ENCODE measurements around the gene DST. TPM values are rescaled to one million over a fixed set of nuclear protein-coding genes. Genes with fewer than 3 reads are reported as not detected.

Gene DST
- total RNA-seq, 4 donors from 2014 or later: 410 to 588 (median 521) TPM

- no peak for DNase-seq (ENCODE audit: extremely low spot score)
- Histone ChIP-seq H3K36me3 (no peaks in the 10 kb centered on the region), H3K4me1 (peaks cover 5 to 20% (median 9%) of the 10 kb centered on the region in 4 donors), H3K4me3 (no peak overlapping the region), H3K27me3 (no peaks in the 10 kb centered on the region), H3K27ac (replicated peaks in 1 of 4) (no peak overlapping the region), H3K9me3 (no peaks in the 10 kb centered on the region)
- TF ChIP-seq CTCF (IDR thresholded peaks at IDR 0.05) (no peak), POLR2AphosphoS5 (IDR thresholded peaks at IDR 0.05) (no peak), EP300 (IDR thresholded peaks at IDR 0.05) (no peak), POLR2A (IDR thresholded peaks at IDR 0.05; ENCODE audit: low read depth) (no peak)
- intact Hi-C loops (cut with DNase I): no loop called here
Observed at GRCh38 chr6:56677559-56677958, 34.9 kb upstream of the DST start.

DNA sequence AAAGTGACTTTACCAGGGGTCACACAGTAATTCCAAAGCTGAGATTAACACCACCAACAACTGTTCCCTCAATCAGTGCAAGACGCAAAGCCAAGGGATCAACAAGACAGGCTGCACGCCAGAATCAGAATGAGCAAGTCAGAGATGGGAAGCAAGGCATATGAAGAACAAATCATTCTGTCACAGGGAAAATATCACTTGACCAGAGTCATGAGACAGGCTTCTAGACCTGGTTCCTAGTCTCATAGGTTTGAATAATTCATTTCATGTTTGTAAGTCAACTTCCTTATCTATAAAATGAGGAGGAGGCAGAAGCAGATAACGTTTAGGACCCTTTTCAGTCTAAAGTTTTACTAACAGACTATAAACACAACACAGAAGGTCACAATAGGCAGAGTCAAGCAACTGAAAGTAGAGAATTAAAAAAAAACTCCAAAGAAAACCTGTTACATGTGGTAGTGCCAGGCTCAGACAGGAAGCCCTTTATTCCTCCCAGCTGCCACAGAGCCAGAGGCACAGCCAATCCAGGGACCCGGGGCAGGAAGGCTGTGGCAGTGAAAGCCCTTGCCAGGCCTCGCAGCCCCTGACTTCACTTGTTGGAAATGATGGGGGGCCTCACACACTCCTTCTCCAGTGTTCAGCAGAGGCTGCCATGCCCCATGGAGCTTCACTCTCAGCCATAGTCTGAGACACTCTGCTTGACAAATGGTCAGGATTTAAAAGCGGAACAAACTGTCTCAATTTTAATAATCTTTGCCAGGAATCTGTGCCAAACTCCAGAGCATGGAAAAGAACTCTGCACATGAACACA lies 29.2 kb upstream of the DST start:
- Histone ChIP-seq H3K4me1 (peaks cover 19 to 38% (median 31%) of the 10 kb centered on the region in 4 donors), H3K4me3 (peak overlapping the region in 3 of 4 donors; percentile 7 to 17 (median 12)), H3K27ac (replicated peaks in 1 of 4) (peak overlapping the region; percentile 66 to 75 (median 68)), H3K9me3 (no peaks in the 10 kb centered on the region), H3K36me3 (no peaks in the 10 kb centered on the region), H3K27me3 (no peaks in the 10 kb centered on the region)
- DNase-seq (ENCODE audit: extremely low spot score): no peak
- WGBS: 41% methylated on average over 5 of the region's 6 CpGs
- intact Hi-C loops (cut with DNase I): no loop called here
- TF ChIP-seq POLR2A (IDR thresholded peaks at IDR 0.05; ENCODE audit: low read depth): no peak
- no peak for TF ChIP-seq POLR2AphosphoS5 (IDR thresholded peaks at IDR 0.05)
- no peak for TF ChIP-seq EP300 (IDR thresholded peaks at IDR 0.05)
- no peak for TF ChIP-seq CTCF (IDR thresholded peaks at IDR 0.05)

DNA sequence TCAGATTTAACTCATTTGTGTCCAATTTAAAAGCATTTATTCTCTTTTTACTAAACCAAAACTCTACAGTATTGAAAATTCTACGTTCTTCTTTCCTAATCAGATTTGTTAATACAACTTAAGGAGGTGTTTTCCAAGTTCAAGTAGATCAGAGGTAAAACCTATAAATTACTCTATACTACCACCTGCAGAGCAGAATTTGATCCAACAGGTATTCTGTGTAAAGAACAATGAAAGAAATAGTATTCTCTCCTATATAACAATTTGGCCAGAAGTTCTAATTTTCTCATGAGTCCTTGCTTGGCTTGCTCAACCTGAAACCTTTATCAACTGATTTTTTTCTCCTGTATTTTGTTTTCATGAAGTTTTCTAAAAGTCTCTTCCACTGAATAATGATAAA lies 28.5 kb upstream of the DST start:
- H3K4me1 ChIP-seq: peaks cover 19 to 38% (median 31%) of the 10 kb centered on the region in 4 donors
- no peaks in the 10 kb centered on the region for H3K27me3 ChIP-seq
- no peaks in the 10 kb centered on the region for H3K9me3 ChIP-seq
- no peaks in the 10 kb centered on the region for H3K36me3 ChIP-seq
- TF ChIP-seq EP300 (IDR thresholded peaks at IDR 0.05): no peak
- TF ChIP-seq POLR2A (IDR thresholded peaks at IDR 0.05; ENCODE audit: low read depth): no peak
- no peak for TF ChIP-seq CTCF (IDR thresholded peaks at IDR 0.05)
- no peak for TF ChIP-seq POLR2AphosphoS5 (IDR thresholded peaks at IDR 0.05)
- 91% methylated on average over 1 of the region's 1 CpG for WGBS
- intact Hi-C loops (cut with DNase I): no loop called here
- no peak for DNase-seq (ENCODE audit: extremely low spot score)
- no peak overlapping the region for H3K4me3 ChIP-seq
- H3K27ac ChIP-seq (replicated peaks in 1 of 4): peak overlapping the region; percentile 66 to 75 (median 68)

- intact Hi-C loops (cut with DNase I): no loop called here
- Histone ChIP-seq H3K4me3 (no peak overlapping the region), H3K27ac (replicated peaks in 1 of 4) (peak overlapping the region in 1 of 4 donors; percentile 25), H3K36me3 (no peaks in the 10 kb centered on the region), H3K27me3 (no peaks in the 10 kb centered on the region), H3K4me1 (peaks cover 22 to 42% (median 35%) of the 10 kb centered on the region in 4 donors), H3K9me3 (no peaks in the 10 kb centered on the region)
- 96% methylated on average over 2 of the region's 2 CpGs for WGBS
- TF ChIP-seq EP300 (IDR thresholded peaks at IDR 0.05) (no peak), POLR2A (IDR thresholded peaks at IDR 0.05; ENCODE audit: low read depth) (no peak), POLR2AphosphoS5 (IDR thresholded peaks at IDR 0.05) (no peak), CTCF (IDR thresholded peaks at IDR 0.05) (no peak)
- DNase-seq (ENCODE audit: extremely low spot score): no peak
Observed at GRCh38 chr6:56669041-56669440, 26.4 kb upstream of the DST start.

Measured in esophagus muscularis mucosa (tissue), 4 donors.